Measurements from ENCODE around the gene TEK.

TEK gene

GRCh38 chr9:27278374-27278773, 169.3 kb downstream of the TEK start:
- TF ChIP-seq CTCF (conservative IDR thresholded peaks at IDR 0.05; ENCODE audit: low read length) (no peak), EZH2phosphoT487 (IDR thresholded peaks at IDR 0.05; ENCODE audit: borderline replicate concordance) (no peak)
- Histone ChIP-seq H4K20me1 (ENCODE audit: insufficient read depth, low read length, poor library complexity, severe bottlenecking) (no peaks in the 10 kb centered on the region), H3K9ac (ENCODE audit: low read depth, low read length, poor library complexity, severe bottlenecking) (no peak overlapping the region)

GRCh38 chr9:27279611-27280010, 170.6 kb downstream of the TEK start:
- Histone ChIP-seq H3K9ac (ENCODE audit: low read depth, low read length, poor library complexity, severe bottlenecking) (no peak overlapping the region), H3K79me2 (ENCODE audit: insufficient read depth, low read length) (no peaks in the 10 kb centered on the region), H3K4me2 (ENCODE audit: low read depth, low read length, poor library complexity, severe bottlenecking) (no peak overlapping the region), H4K20me1 (ENCODE audit: insufficient read depth, low read length, poor library complexity, severe bottlenecking) (no peaks in the 10 kb centered on the region), H3K4me1 (ENCODE audit: insufficient read depth, low read length, poor library complexity, severe bottlenecking) (no peaks in the 10 kb centered on the region), H3F3A (ENCODE audit: low read depth) (no peaks in the 10 kb centered on the region), H3K4me3 (ENCODE audit: low read length, poor library complexity, severe bottlenecking) (no peak overlapping the region), H3K9me2 (replicated peaks; ENCODE audit: low read depth, low read length) (no peaks in the 10 kb centered on the region), H2AFZ (ENCODE audit: low read length) (no peak overlapping the region; the same call in 1 of the 2 replicates), H3K36me3 (ENCODE audit: insufficient read depth, low read length) (no peaks in the 10 kb centered on the region), H3K9me3 (ENCODE audit: insufficient read depth, low read depth, low read length) (no peaks in the 10 kb centered on the region), H3K27me3 (ENCODE audit: insufficient read depth, low read length, poor library complexity, severe bottlenecking) (no peaks in the 10 kb centered on the region)
- TF ChIP-seq CTCF (conservative IDR thresholded peaks at IDR 0.05; ENCODE audit: low read length) (no peak), EZH2phosphoT487 (IDR thresholded peaks at IDR 0.05; ENCODE audit: borderline replicate concordance) (no peak)

More at GRCh38 chr9:27278374-27278773, 169.3 kb downstream of the TEK start:
- Histone ChIP-seq H3K4me3 (ENCODE audit: low read length, poor library complexity, severe bottlenecking) (no peak overlapping the region), H3K4me2 (ENCODE audit: low read depth, low read length, poor library complexity, severe bottlenecking) (no peak overlapping the region), H3K36me3 (ENCODE audit: insufficient read depth, low read length) (no peaks in the 10 kb centered on the region), H3F3A (ENCODE audit: low read depth) (no peaks in the 10 kb centered on the region), H3K9me2 (replicated peaks; ENCODE audit: low read depth, low read length) (no peaks in the 10 kb centered on the region), H3K4me1 (ENCODE audit: insufficient read depth, low read length, poor library complexity, severe bottlenecking) (no peaks in the 10 kb centered on the region), H3K9me3 (ENCODE audit: insufficient read depth, low read depth, low read length) (no peaks in the 10 kb centered on the region), H3K27me3 (ENCODE audit: insufficient read depth, low read length, poor library complexity, severe bottlenecking) (no peaks in the 10 kb centered on the region), H2AFZ (ENCODE audit: low read length) (no peak overlapping the region), H3K79me2 (ENCODE audit: insufficient read depth, low read length) (no peaks in the 10 kb centered on the region)

Measured in Loucy (cell line).